Left ventricle myocardium inferior (tissue), 1 donor: ENCODE measurements around the gene NDUFS6. TPM values are rescaled to one million over a fixed set of nuclear protein-coding genes. Genes with fewer than 3 reads are reported as not detected.

Experiments used
- DNase-seq: peaks from one replicate; pipeline ENCODE4 v3.0.0-alpha.2; 2020
- H3K27ac ChIP-seq: fragments of 200-600 bp; replicated peaks from 2 replicates; pipeline ENCODE4 v1.8.0; 2021
- H3K27me3 ChIP-seq: fragments of 200-600 bp; 2 replicates; pipeline ENCODE4 v1.8.0; 2021; ENCODE audit warnings: low read depth
- H3K36me3 ChIP-seq: fragments of 200-600 bp; 2 replicates; pipeline ENCODE4 v1.8.0; 2021
- H3K4me1 ChIP-seq: fragments of 200-600 bp; 2 replicates; pipeline ENCODE4 v1.8.0; 2021
- H3K4me3 ChIP-seq: fragments of 200-600 bp; 2 replicates; pipeline ENCODE4 v1.8.0; 2021; ENCODE audit warnings: mild to moderate bottlenecking, moderate library complexity
- H3K9me3 ChIP-seq: fragments of 200-600 bp; replicated peaks from 2 replicates; pipeline ENCODE4 v1.8.0; 2021
- intact Hi-C: fragments of 100-400 bp; cut with micrococcal nuclease; formaldehyde crosslinking; loops from one replicate; pipeline ENCODE4 v1.11.0; 2022
- total RNA-seq: library from RNA; stranded (reverse); fragmentation: NEBNext Ultra II Directional; extraction: Animal tissue kit (Norgen Biotek cat#: 25700); gene quantifications from one replicate; pipeline ENCODE4 v1.2.1, GENCODE V29; 2021
- TF ChIP-seq, protein P1 (sequence below): fragments of 200-600 bp; IDR thresholded peaks from 2 replicates; pipeline ENCODE4 v1.8.0; 2021; ENCODE audit warnings: antibody characterized with exemption, mild to moderate bottlenecking, borderline replicate concordance
- donor health status: DM: no; HTN: yes; CAD: no; lungs with severe emphysema.

NDUFS6 gene
- total RNA-seq, 1 donor from 2014 or later = 122 TPM

DNA sequence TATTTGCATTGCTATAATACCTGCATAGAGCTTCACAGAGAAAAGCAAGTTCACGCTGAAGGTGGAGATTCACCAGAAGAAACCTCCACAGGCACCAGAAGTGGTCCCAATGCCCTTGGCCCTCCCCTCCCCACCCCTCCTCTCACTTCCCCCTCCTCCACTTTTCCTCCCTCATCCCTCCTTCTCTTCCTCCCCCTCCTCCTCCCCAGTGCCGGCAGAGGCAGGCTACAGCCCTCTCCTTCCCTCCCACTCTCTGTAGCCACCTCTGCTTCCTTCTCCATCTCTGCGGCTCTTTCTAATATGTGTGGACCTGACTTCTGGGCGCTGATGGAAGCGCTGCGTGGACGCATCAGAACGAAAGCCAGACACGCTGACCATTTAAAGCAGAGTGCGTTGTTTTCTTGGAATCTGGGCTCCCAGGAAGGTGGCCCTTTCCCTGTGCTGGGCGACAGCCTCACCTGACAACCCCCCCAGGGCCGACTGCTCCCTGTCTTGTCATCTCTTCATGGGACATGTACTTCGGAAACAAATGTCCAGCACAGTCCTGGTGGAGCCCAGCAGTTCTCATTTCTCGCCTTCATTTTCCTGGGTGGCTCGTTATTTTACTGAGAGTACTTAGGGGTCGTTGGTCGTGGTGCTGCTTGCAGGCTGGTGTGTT lies 29.5 kb downstream of the NDUFS6 start:
- Histone ChIP-seq H3K27ac (no peak overlapping the region), H3K9me3 (no peaks in the 10 kb centered on the region), H3K36me3 (peaks cover 26% of the 10 kb centered on the region), H3K4me3 (no peak overlapping the region), H3K27me3 (peaks cover 8% of the 10 kb centered on the region), H3K4me1 (peaks cover 19% of the 10 kb centered on the region)
- no peak for DNase-seq
- TF ChIP-seq, protein P1, sequence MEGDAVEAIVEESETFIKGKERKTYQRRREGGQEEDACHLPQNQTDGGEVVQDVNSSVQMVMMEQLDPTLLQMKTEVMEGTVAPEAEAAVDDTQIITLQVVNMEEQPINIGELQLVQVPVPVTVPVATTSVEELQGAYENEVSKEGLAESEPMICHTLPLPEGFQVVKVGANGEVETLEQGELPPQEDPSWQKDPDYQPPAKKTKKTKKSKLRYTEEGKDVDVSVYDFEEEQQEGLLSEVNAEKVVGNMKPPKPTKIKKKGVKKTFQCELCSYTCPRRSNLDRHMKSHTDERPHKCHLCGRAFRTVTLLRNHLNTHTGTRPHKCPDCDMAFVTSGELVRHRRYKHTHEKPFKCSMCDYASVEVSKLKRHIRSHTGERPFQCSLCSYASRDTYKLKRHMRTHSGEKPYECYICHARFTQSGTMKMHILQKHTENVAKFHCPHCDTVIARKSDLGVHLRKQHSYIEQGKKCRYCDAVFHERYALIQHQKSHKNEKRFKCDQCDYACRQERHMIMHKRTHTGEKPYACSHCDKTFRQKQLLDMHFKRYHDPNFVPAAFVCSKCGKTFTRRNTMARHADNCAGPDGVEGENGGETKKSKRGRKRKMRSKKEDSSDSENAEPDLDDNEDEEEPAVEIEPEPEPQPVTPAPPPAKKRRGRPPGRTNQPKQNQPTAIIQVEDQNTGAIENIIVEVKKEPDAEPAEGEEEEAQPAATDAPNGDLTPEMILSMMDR = no peak
- intact Hi-C loops = no loop called here

DNA sequence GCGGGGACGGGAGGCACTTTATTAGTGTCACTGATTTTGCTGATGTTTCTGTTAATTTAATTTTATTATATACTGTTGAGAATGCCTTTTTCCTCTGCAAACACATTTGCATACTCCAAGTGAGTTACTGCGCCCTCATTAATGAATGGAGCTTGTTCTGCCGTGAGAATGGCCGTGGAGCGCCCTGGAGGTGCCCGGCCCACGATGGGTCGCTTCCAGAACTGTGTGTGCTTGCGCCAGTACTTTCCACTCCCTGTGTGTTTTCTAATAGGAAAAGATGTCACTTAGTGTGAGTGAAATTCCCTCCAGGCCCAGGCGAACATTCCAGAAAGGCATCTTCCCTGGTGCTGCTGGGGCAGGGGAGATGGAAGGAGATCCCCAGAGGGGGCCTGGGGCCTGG lies 30.1 kb downstream of the NDUFS6 start:
- Histone ChIP-seq H3K4me1 (peaks cover 22% of the 10 kb centered on the region), H3K9me3 (no peaks in the 10 kb centered on the region), H3K27ac (no peak overlapping the region), H3K27me3 (peaks cover 8% of the 10 kb centered on the region), H3K4me3 (no peak overlapping the region), H3K36me3 (peaks cover 20% of the 10 kb centered on the region)
- no peak for DNase-seq
- TF ChIP-seq, protein P1 = no peak
- intact Hi-C loops = no loop called here

DNA sequence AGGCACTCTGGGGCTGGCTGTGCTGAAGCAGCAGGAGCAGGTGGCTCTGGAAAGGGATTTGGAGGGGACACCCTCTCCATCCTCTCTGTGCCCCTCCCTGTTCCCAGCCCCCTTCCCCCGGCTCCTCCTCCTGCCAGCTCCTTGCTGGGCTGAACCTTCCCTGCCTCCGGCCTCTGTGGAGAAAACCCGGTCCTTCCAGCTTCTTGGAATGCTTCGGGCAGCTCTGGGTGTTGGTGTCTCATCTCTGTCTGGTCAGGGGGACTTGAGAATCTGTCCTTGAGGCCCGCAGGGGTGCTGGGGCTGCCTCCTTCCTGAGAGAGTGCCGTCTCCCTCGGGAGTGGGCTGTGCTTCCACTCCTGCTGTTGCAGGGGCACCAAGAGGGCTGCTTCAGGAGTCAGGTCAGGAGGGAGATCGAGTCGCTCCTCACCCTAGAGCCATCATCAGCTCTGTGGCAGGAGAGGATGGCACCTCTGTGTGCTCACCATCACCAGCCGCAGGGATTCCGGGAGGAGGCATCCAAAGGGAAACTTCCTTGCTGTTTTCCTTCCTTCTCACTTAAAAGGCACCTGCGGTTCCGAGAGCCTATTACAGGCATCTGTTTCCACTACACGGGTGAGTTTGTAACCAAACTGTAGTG lies 30.6 kb downstream of the NDUFS6 start:
- DNase-seq = no peak
- Histone ChIP-seq H3K27me3 (peaks cover 12% of the 10 kb centered on the region), H3K36me3 (peaks cover 15% of the 10 kb centered on the region), H3K4me1 (peaks cover 28% of the 10 kb centered on the region), H3K4me3 (no peak overlapping the region), H3K9me3 (no peaks in the 10 kb centered on the region), H3K27ac (peak overlapping the region; percentile 50)
- intact Hi-C loops = no loop called here
- TF ChIP-seq, protein P1 = no peak

DNA sequence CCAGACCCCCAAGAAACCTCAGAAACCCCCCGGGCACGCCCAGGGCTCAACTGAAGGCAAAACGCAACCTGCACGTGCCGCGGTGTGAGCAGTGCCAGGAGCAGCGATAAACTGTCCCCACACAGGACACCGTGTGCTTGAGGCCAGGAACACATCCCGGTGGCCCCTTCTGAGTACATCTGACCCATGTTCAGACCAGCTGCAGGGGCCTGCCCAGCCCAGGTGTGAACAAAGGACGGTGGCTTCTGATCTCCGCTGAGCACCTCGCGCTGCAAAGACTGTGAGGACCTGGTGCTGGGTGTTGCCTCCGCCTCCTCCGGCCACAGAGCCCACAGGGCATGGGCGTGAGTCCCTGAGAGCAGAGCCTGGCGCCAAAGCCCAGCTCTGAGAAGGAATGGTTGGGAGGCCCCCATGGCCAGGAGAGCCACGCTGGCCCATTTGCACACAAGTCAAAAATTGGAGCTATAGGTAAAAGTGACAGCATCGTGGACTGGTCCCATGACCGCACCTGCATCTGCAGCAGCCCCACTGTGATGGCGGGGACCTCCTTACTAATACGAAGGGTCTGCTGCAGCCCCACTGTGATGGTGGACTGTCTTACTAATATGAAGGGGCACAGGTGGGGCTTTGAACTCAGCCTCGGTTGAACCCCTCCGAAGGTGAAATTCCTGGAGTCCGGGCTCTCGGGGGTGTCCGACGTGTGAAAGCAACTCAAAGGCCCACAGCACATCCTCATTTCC lies 31.5 kb downstream of the NDUFS6 start:
- H3K9me3 ChIP-seq = no peaks in the 10 kb centered on the region
- peaks cover 15% of the 10 kb centered on the region for H3K36me3 ChIP-seq
- H3K27ac ChIP-seq = peak overlapping the region; percentile 50
- TF ChIP-seq, protein P1 = no peak
- H3K4me1 ChIP-seq = peaks cover 34% of the 10 kb centered on the region
- no peak overlapping the region for H3K4me3 ChIP-seq
- peak; percentile 30 for DNase-seq
- H3K27me3 ChIP-seq = peaks cover 21% of the 10 kb centered on the region
- intact Hi-C loops = no loop called here

DNA sequence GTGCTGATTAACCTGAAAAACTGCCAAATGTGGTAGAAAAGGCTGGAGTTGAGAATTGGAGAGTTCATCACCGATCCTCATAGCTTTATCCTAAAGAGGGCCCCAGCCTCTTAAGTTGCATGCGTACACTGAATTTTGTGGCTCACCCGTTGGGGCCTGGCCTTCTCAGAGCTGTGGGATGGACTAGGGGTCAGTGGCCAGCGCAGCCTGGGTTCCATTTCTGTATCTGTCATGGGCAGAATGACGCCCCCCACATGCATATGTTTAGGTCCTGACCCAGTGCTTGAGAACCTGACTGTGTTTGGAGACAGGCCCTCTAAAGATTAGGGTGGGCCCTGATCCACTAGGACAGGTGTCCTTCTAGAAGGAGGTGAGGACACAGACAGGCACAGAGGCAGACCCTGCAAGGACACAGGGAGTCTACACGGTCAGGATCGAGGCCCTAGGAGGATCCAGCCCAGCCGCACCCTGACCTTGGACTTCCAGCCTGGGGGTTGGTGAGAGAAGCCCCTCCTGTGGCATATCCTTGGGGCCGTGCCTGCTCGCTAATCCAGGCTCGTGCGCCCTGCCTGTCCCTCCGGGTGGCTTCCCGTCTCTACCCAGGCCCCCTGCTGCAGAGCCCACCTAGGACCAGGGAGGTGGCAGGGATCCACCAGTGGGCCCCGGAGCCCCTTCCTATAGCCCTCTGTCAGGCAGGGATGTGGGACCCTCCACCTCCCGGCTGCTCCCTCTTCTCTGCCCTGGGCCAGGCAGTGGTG lies 32.2 kb downstream of the NDUFS6 start:
- H3K36me3 ChIP-seq = peaks cover 15% of the 10 kb centered on the region
- no peak for DNase-seq
- intact Hi-C loops = no loop called here
- H3K4me3 ChIP-seq = no peak overlapping the region
- TF ChIP-seq, protein P1 = no peak
- no peak overlapping the region for H3K27ac ChIP-seq
- no peaks in the 10 kb centered on the region for H3K9me3 ChIP-seq
- peaks cover 25% of the 10 kb centered on the region for H3K27me3 ChIP-seq
- peaks cover 34% of the 10 kb centered on the region for H3K4me1 ChIP-seq
